WTC11 (cell line): ENCODE measurements around the gene FLOT2. TPM values are rescaled to one million over a fixed set of nuclear protein-coding genes. Genes with fewer than 3 reads are reported as not detected.

Experiments used
- ATAC-seq: fragments of 200-7000 bp; cut with Tn5 transposase; 2 replicates; pipeline ENCODE4 v1.10.0; 2021; ENCODE audit warnings: mild to moderate bottlenecking, moderate library complexity
- CTCF ChIA-PET: fragments of 300-600 bp; sonication (Branson Sonifier 250); formaldehyde crosslinking; loops from one replicate; lab custom pipeline; 2021; ENCODE audit warnings: antibody characterized with exemption; lab: Charles Lee
- POLR2A ChIA-PET: fragments of 350-600 bp; sonication (Branson Sonifier 250); formaldehyde crosslinking; loops from one replicate; lab custom pipeline; 2021; ENCODE audit warnings: antibody characterized with exemption; lab: Charles Lee
- DNase-seq: peaks from one replicate; pipeline ENCODE4 v3.0.0; 2021; ENCODE audit warnings: low spot score
- H3K27ac Mint-ChIP-seq: 2 replicates; pipeline ENCODE4 v1.8.0; 2021; ENCODE audit warnings: mixed read lengths
- H3K27me3 Mint-ChIP-seq: 2 replicates; pipeline ENCODE4 v1.8.0; 2021; ENCODE audit warnings: low read depth, mild to moderate bottlenecking, moderate library complexity, mixed read lengths
- H3K36me3 Mint-ChIP-seq: 2 replicates; pipeline ENCODE4 v1.8.0; 2021; ENCODE audit warnings: mixed read lengths
- H3K4me1 Mint-ChIP-seq: 2 replicates; pipeline ENCODE4 v1.8.0; 2022; ENCODE audit warnings: mixed read lengths
- H3K4me3 Mint-ChIP-seq: 2 replicates; pipeline ENCODE4 v1.8.0; 2021; ENCODE audit warnings: mild to moderate bottlenecking, moderate library complexity, mixed read lengths
- H3K9me3 Mint-ChIP-seq: 2 replicates; pipeline ENCODE4 v1.8.0; 2021; ENCODE audit warnings: mixed read lengths
- AR ChIP-seq: fragments of 250-450 bp; sonication (Bioruptor Pico); IDR thresholded peaks from 2 replicates; pipeline ENCODE4 v1.9.0; 2021; ENCODE audit warnings: mild to moderate bottlenecking
- E2F1 ChIP-seq: sonication (generic); formaldehyde crosslinking; IDR thresholded peaks from 2 replicates; pipeline ENCODE4 v1.8.0; 2022; ENCODE audit warnings: mild to moderate bottlenecking, missing genetic modification reagents
- ELF4 ChIP-seq: sonication (generic); formaldehyde crosslinking; IDR thresholded peaks from 2 replicates; pipeline ENCODE4 v1.8.1; 2022; ENCODE audit warnings: low read depth, mild to moderate bottlenecking, moderate library complexity, missing genetic modification reagents
- ETV6 ChIP-seq: sonication (generic); formaldehyde crosslinking; IDR thresholded peaks from 2 replicates; pipeline ENCODE4 v1.8.1; 2022; ENCODE audit warnings: mild to moderate bottlenecking, missing genetic modification reagents
- MXD4 ChIP-seq: fragments of 250-450 bp; sonication (Bioruptor Pico); IDR thresholded peaks from 2 replicates; pipeline ENCODE4 v1.8.0; 2021; ENCODE audit warnings: mild to moderate bottlenecking, moderate library complexity, borderline replicate concordance
- NR2C2 ChIP-seq: sonication (generic); formaldehyde crosslinking; IDR thresholded peaks from 2 replicates; pipeline ENCODE4 v1.8.0; 2022; ENCODE audit warnings: mild to moderate bottlenecking, missing genetic modification reagents
- SMAD3 ChIP-seq: sonication (generic); formaldehyde crosslinking; IDR thresholded peaks from 2 replicates; pipeline ENCODE4 v1.8.0; 2022; ENCODE audit warnings: missing genetic modification reagents, mild to moderate bottlenecking, borderline replicate concordance
- SOX15 ChIP-seq: fragments of 250-450 bp; sonication (Bioruptor Pico); IDR thresholded peaks from 2 replicates; pipeline ENCODE4 v1.9.0; 2021; ENCODE audit warnings: mild to moderate bottlenecking
- TEAD1 ChIP-seq: sonication (generic); formaldehyde crosslinking; IDR thresholded peaks from 2 replicates; pipeline ENCODE4 v1.8.0; 2022; ENCODE audit warnings: mild to moderate bottlenecking, missing genetic modification reagents
- TEAD4 ChIP-seq: sonication (generic); formaldehyde crosslinking; IDR thresholded peaks from 2 replicates; pipeline ENCODE4 v1.8.0; 2022; ENCODE audit warnings: mild to moderate bottlenecking, missing genetic modification reagents
- ZNF232 ChIP-seq: sonication (generic); formaldehyde crosslinking; IDR thresholded peaks from 2 replicates; pipeline ENCODE4 v1.8.0; 2022; ENCODE audit warnings: mild to moderate bottlenecking, missing genetic modification reagents
- ZNF416 ChIP-seq: fragments of 250-450 bp; sonication (Bioruptor Pico); IDR thresholded peaks from 2 replicates; pipeline ENCODE4 v1.9.0; 2021; ENCODE audit warnings: mild to moderate bottlenecking, inconsistent platforms
- ZSCAN18 ChIP-seq: fragments of 250-450 bp; sonication (Bioruptor Pico); IDR thresholded peaks from 2 replicates; pipeline ENCODE4 v2.1.2; 2022; ENCODE audit warnings: mild to moderate bottlenecking, moderate library complexity
- total RNA-seq: library from RNA; stranded (reverse); gene quantifications from 3 replicates; pipeline ENCODE4 v1.2.3, GENCODE V29; 2021
- TF ChIP-seq, protein P1 (sequence below): sonication (generic); formaldehyde crosslinking; IDR thresholded peaks from 2 replicates; pipeline ENCODE4 v1.8.1; 2023; ENCODE audit warnings: mild to moderate bottlenecking, missing genetic modification reagents
- TF ChIP-seq, protein P2 (sequence below): fragments of 200-600 bp; IDR thresholded peaks from 2 replicates; pipeline ENCODE4 v1.8.0; 2022; ENCODE audit warnings: antibody characterized with exemption
- TF ChIP-seq, protein P3 (sequence below): sonication (generic); formaldehyde crosslinking; conservative IDR thresholded peaks from 2 replicates; pipeline ENCODE4 v1.8.1; 2022; ENCODE audit warnings: mild to moderate bottlenecking, missing genetic modification reagents

Gene FLOT2
- total RNA-seq, 1 experiment from 2014 or later, result 139 TPM

DNA sequence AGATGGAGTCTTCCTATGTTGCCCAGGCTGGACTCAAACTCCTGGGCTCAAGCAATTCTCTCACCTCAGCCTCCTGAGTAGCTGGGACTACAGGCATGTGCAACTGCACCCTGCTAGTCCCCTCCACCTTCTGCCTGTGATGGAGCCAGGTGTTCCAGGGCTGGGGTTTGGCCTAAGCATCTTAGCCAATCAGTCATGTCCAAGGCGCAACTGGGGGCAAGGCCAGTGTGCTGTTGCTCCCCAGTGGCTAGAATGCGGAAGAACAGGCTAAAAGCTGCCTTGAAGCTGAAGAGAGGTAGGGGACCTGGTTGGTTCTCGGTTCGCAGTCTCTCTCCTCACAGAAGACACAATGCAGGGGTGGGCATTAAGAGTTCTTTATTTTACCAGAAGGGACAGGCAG is 18.6 kb downstream of the FLOT2 start:
- TF ChIP-seq, protein P1, sequence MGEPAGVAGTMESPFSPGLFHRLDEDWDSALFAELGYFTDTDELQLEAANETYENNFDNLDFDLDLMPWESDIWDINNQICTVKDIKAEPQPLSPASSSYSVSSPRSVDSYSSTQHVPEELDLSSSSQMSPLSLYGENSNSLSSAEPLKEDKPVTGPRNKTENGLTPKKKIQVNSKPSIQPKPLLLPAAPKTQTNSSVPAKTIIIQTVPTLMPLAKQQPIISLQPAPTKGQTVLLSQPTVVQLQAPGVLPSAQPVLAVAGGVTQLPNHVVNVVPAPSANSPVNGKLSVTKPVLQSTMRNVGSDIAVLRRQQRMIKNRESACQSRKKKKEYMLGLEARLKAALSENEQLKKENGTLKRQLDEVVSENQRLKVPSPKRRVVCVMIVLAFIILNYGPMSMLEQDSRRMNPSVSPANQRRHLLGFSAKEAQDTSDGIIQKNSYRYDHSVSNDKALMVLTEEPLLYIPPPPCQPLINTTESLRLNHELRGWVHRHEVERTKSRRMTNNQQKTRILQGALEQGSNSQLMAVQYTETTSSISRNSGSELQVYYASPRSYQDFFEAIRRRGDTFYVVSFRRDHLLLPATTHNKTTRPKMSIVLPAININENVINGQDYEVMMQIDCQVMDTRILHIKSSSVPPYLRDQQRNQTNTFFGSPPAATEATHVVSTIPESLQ (CRISPR knock-in tag), result no peak
- TF ChIP-seq ZNF416 (CRISPR knock-in tag), result no peak
- TF ChIP-seq NR2C2, result no peak
- peak; percentile 91 for TF ChIP-seq TEAD4 (CRISPR knock-in tag)
- TF ChIP-seq, protein P2, sequence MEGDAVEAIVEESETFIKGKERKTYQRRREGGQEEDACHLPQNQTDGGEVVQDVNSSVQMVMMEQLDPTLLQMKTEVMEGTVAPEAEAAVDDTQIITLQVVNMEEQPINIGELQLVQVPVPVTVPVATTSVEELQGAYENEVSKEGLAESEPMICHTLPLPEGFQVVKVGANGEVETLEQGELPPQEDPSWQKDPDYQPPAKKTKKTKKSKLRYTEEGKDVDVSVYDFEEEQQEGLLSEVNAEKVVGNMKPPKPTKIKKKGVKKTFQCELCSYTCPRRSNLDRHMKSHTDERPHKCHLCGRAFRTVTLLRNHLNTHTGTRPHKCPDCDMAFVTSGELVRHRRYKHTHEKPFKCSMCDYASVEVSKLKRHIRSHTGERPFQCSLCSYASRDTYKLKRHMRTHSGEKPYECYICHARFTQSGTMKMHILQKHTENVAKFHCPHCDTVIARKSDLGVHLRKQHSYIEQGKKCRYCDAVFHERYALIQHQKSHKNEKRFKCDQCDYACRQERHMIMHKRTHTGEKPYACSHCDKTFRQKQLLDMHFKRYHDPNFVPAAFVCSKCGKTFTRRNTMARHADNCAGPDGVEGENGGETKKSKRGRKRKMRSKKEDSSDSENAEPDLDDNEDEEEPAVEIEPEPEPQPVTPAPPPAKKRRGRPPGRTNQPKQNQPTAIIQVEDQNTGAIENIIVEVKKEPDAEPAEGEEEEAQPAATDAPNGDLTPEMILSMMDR, result peak; percentile 31; the same call in 1 of the 2 replicates
- TF ChIP-seq TEAD1 (CRISPR knock-in tag), result peak; percentile 98
- POLR2A ChIA-PET, result interaction anchor here (1.0 to 1.6 kb wide), 3 partner anchors 136 to 154 kb away, joined by 3 to 10 read pairs (median 3); no protein-coding TSS in a partner anchor
- no peak overlapping the region for H3K4me3 Mint-ChIP-seq
- H3K36me3 Mint-ChIP-seq, result peaks cover 36% of the 10 kb centered on the region
- peak; percentile 80 for DNase-seq
- peaks cover 4% of the 10 kb centered on the region for H3K9me3 Mint-ChIP-seq
- peaks cover 6% of the 10 kb centered on the region; the same call in 1 of the 2 replicates for H3K4me1 Mint-ChIP-seq
- peaks cover 7% of the 10 kb centered on the region for H3K27me3 Mint-ChIP-seq
- ATAC-seq, result peak; percentile 98
- CTCF ChIA-PET, result interaction anchor here (0.6 to 2.0 kb wide), 36 partner anchors 10 to 308 kb away, joined by 3 to 49 read pairs (median 5); partner anchors contain the start of genes DHRS13, FAM222B, FLOT2 and PIGS
- H3K27ac Mint-ChIP-seq, result peak overlapping the region; percentile 18; the same call in 1 of the 2 replicates

GRCh38 chr17:28878158-28878910 is 19.2 kb downstream of the FLOT2 start:
- H3K4me1 Mint-ChIP-seq, result peaks cover 6% of the 10 kb centered on the region; the same call in 1 of the 2 replicates
- ATAC-seq (no peak), DNase-seq (no peak)
- ChIA-PET POLR2A (interaction anchor here (1.0 to 1.6 kb wide), 3 partner anchors 135 to 153 kb away, joined by 3 to 10 read pairs (median 3); no protein-coding TSS in a partner anchor), CTCF (interaction anchor here (0.9 to 2.0 kb wide), 22 partner anchors 11 to 167 kb away, joined by 3 to 49 read pairs (median 6); partner anchors contain the start of genes DHRS13, FAM222B, FLOT2 and TLCD1)
- H3K36me3 Mint-ChIP-seq, result peaks cover 35% of the 10 kb centered on the region
- H3K27ac Mint-ChIP-seq, result no peak overlapping the region
- H3K4me3 Mint-ChIP-seq, result no peak overlapping the region
- H3K9me3 Mint-ChIP-seq, result peaks cover 4% of the 10 kb centered on the region
- peaks cover 9% of the 10 kb centered on the region for H3K27me3 Mint-ChIP-seq
- TF ChIP-seq MXD4 (CRISPR knock-in tag), result no peak
- no peak for TF ChIP-seq E2F1 (CRISPR knock-in tag)
- TF ChIP-seq ZSCAN18 (CRISPR knock-in tag), result no peak
- TF ChIP-seq, protein P1 (CRISPR knock-in tag), result no peak
- TF ChIP-seq SOX15 (CRISPR knock-in tag), result no peak
- TF ChIP-seq SMAD3 (CRISPR knock-in tag), result no peak
- TF ChIP-seq ETV6 (CRISPR knock-in tag), result no peak
- TF ChIP-seq, protein P3, sequence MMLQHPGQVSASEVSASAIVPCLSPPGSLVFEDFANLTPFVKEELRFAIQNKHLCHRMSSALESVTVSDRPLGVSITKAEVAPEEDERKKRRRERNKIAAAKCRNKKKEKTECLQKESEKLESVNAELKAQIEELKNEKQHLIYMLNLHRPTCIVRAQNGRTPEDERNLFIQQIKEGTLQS, result no peak
- TF ChIP-seq, protein P2, result no peak
- TF ChIP-seq ELF4 (CRISPR knock-in tag), result no peak
- no peak for TF ChIP-seq ZNF232
- no peak for TF ChIP-seq AR (CRISPR knock-in tag)
